HepG2 (cell line): ENCODE results near the gene ACAT2. TPM values are rescaled to one million over a fixed set of nuclear protein-coding genes. Genes with fewer than 3 reads are reported as not detected.
A peak's percentile ranks its signal among the peaks of the same experiment; 100 is the strongest.

Experiments used
- BCL6 ChIP-seq: IDR thresholded peaks from 2 replicates; pipeline ENCODE4 v1.6.1; 2016; ENCODE audit warnings: missing genetic modification reagents, missing compliant biosample characterization
- BRCA1 ChIP-seq: sonication (generic); formaldehyde crosslinking; IDR thresholded peaks from 2 replicates; pipeline ENCODE4 v1.4.0; 2020; ENCODE audit warnings: missing genetic modification reagents
- CREB3 ChIP-seq: sonication (generic); formaldehyde crosslinking; IDR thresholded peaks from 2 replicates; pipeline ENCODE4 v1.5.0; 2020; ENCODE audit warnings: missing genetic modification reagents
- ELK4 ChIP-seq: sonication (generic); formaldehyde crosslinking; IDR thresholded peaks from 2 replicates; pipeline ENCODE4 v1.9.0; 2021; ENCODE audit warnings: missing genetic modification reagents, borderline replicate concordance
- MED1 ChIP-seq: sonication (generic); formaldehyde crosslinking; IDR thresholded peaks from 2 replicates; pipeline ENCODE4 v1.4.0; 2020; ENCODE audit warnings: missing genetic modification reagents
- MIER3 ChIP-seq: IDR thresholded peaks from 2 replicates; pipeline ENCODE4 v1.6.1; 2016; ENCODE audit warnings: missing compliant biosample characterization, borderline replicate concordance
- MYNN ChIP-seq: sonication (generic); formaldehyde crosslinking; IDR thresholded peaks from 2 replicates; pipeline ENCODE4 v1.4.0; 2020; ENCODE audit warnings: mild to moderate bottlenecking, low read depth, missing genetic modification reagents
- NFAT5 ChIP-seq: sonication (generic); formaldehyde crosslinking; IDR thresholded peaks from 2 replicates; pipeline ENCODE4 v1.4.0; 2020; ENCODE audit warnings: missing genetic modification reagents
- NPAS2 ChIP-seq: sonication (generic); formaldehyde crosslinking; IDR thresholded peaks from 2 replicates; pipeline ENCODE4 v1.8.0; 2022; ENCODE audit warnings: mild to moderate bottlenecking, missing genetic modification reagents, borderline replicate concordance
- NRL ChIP-seq: sonication (generic); formaldehyde crosslinking; IDR thresholded peaks from 2 replicates; pipeline ENCODE4 v1.5.0; 2020; ENCODE audit warnings: missing genetic modification reagents, mild to moderate bottlenecking, moderate library complexity, borderline replicate concordance
- POGZ ChIP-seq: sonication (generic); formaldehyde crosslinking; IDR thresholded peaks from 2 replicates; pipeline ENCODE4 v1.4.0; 2020; ENCODE audit warnings: mild to moderate bottlenecking, missing genetic modification reagents
- SMAD1 ChIP-seq: sonication (generic); formaldehyde crosslinking; IDR thresholded peaks from 2 replicates; pipeline ENCODE4 v1.4.0; 2020; ENCODE audit warnings: missing genetic modification reagents, low read depth, mild to moderate bottlenecking, borderline replicate concordance
- TBX2 ChIP-seq: sonication (generic); formaldehyde crosslinking; IDR thresholded peaks from 2 replicates; pipeline ENCODE4 v1.5.0; 2020; ENCODE audit warnings: missing genetic modification reagents, mild to moderate bottlenecking, borderline replicate concordance
- TGIF2 ChIP-seq: IDR thresholded peaks from 2 replicates; pipeline ENCODE4 v1.6.1; 2016; ENCODE audit warnings: control low read depth, missing compliant biosample characterization
- TRIM24 ChIP-seq: sonication (generic); formaldehyde crosslinking; IDR thresholded peaks from 2 replicates; pipeline ENCODE4 v1.8.0; 2022; ENCODE audit warnings: mild to moderate bottlenecking, missing genetic modification reagents
- ZBTB46 ChIP-seq: sonication (generic); formaldehyde crosslinking; IDR thresholded peaks from 2 replicates; pipeline ENCODE4 v1.4.0; 2020; ENCODE audit warnings: mild to moderate bottlenecking, missing genetic modification reagents, borderline replicate concordance
- ZC3H4 ChIP-seq: sonication (generic); formaldehyde crosslinking; IDR thresholded peaks from 2 replicates; pipeline ENCODE4 v1.4.0; 2020; ENCODE audit warnings: missing genetic modification reagents, borderline replicate concordance
- ZNF121 ChIP-seq: sonication (generic); formaldehyde crosslinking; IDR thresholded peaks from 2 replicates; pipeline ENCODE4 v1.5.0; 2020; ENCODE audit warnings: mild to moderate bottlenecking, missing genetic modification reagents
- ZNF414 ChIP-seq: sonication (generic); formaldehyde crosslinking; IDR thresholded peaks from 2 replicates; pipeline ENCODE4 v1.5.0; 2020; ENCODE audit warnings: missing genetic modification reagents
- polyA plus RNA-seq, 8 experiments: library from polyadenylated mRNA; depleted of rRNA in 3 of 8; stranded (reverse) in 7 of 8; unstranded in 1 of 8; fragments of >200 nt; fragmentation: Illumina TruSeq in 4 of 8; extraction: Trizol in 4 of 8; gene quantifications; 2 replicates each; pipeline versions ENCODE4 v1.2.1 to v1.2.3, GENCODE V29; 2011 to 2016; ENCODE audit warnings: low read depth in 4 of 8, missing spikeins in 1 of 8, mixed read lengths in 1 of 8; ENCODE audit not compliant: insufficient read depth in 1 of 8
- total RNA-seq, 5 experiments: library from RNA; depleted of rRNA; stranded (reverse); fragments of >200 nt; fragmentation: Illumina TruSeq; extraction: Trizol; gene quantifications; 2 replicates each; pipeline ENCODE4 v1.2.3, GENCODE V29; 2016; ENCODE audit warnings: low read depth in 1 of 5

The ACAT2 gene
- total and polyA plus RNA-seq, 2 of the 13 experiments (the other 11 are each of a cell fraction or from before 2014, with no cell fraction given): 121 to 534 TPM

- TF ChIP-seq ZBTB46 (peak; percentile 46; the same call in 1 of the 2 replicates), ZC3H4 (CRISPR knock-in tag) (no peak; the same call in 1 of the 2 replicates), NPAS2 (CRISPR knock-in tag) (no peak), BCL6 (peak; percentile 31; the same call in 1 of the 2 replicates), CREB3 (CRISPR knock-in tag) (no peak), POGZ (peak; percentile 95), MIER3 (CRISPR knock-in tag) (peak; percentile 87; the same call in 1 of the 2 replicates), BRCA1 (CRISPR knock-in tag) (no peak; the same call in 1 of the 2 replicates), ZNF121 (CRISPR knock-in tag) (no peak; the same call in 1 of the 2 replicates), NFAT5 (peak; percentile 73; the same call in 1 of the 2 replicates), TRIM24 (CRISPR knock-in tag) (no peak), TBX2 (CRISPR knock-in tag) (no peak; the same call in none of the 2 replicates), ELK4 (CRISPR knock-in tag) (no peak), MYNN (peak; percentile 94; the same call in 1 of the 2 replicates), ZNF414 (CRISPR knock-in tag) (peak; percentile 94; the same call in 1 of the 2 replicates), SMAD1 (CRISPR knock-in tag) (0 out of 2 replicates have a peak, but pooled peaks have one; percentile 58), TGIF2 (CRISPR knock-in tag) (peak; percentile 92), NRL (CRISPR knock-in tag) (no peak), MED1 (CRISPR knock-in tag) (peak; percentile 82)
Measured at GRCh38 chr6:159789377-159790148, 27.7 kb downstream of the ACAT2 start, which contains the start of gene TCP1 (continued).
